SK-N-SH (cell line): ENCODE data around the gene COL5A1.

ENCODE experiments used
- CTCF ChIP-seq: fragments of 200-600 bp; sonication (generic); IDR thresholded peaks from 2 replicates; pipeline ENCODE4 v1.6.1; 2017; ENCODE audit warnings: antibody characterized with exemption, mild to moderate bottlenecking, moderate library complexity
- EP300 ChIP-seq, 2 experiments: IDR thresholded peaks; 2 replicates each; pipeline versions ENCODE4 v1.4.0 to v1.6.1; 2012; ENCODE audit warnings: borderline replicate concordance in 1 of 2, low read depth in 1 of 2, low read length in 1 of 2
- GABPA ChIP-seq: IDR thresholded peaks from 2 replicates; pipeline ENCODE4 v1.4.0; 2012; ENCODE audit warnings: low read depth, mild to moderate bottlenecking
- JUND ChIP-seq: IDR thresholded peaks from 2 replicates; pipeline ENCODE4 v1.4.0; 2012
- MAX ChIP-seq: IDR thresholded peaks from 2 replicates; pipeline ENCODE4 v1.4.0; 2012; ENCODE audit warnings: low read depth
- REST ChIP-seq: IDR thresholded peaks from 2 replicates; pipeline ENCODE4 v1.6.1; 2012; ENCODE audit warnings: mild to moderate bottlenecking, low read depth, low read length, moderate library complexity
- SMC3 ChIP-seq: IDR thresholded peaks from 2 replicates; pipeline ENCODE4 v1.6.1; 2012; ENCODE audit warnings: low read depth, low read length, improper control_type of control experiment
- USF2 ChIP-seq: fragments of 150-350 bp; IDR thresholded peaks from 2 replicates; pipeline ENCODE4 v1.6.1; 2017; ENCODE audit warnings: antibody characterized with exemption, low read length, low read depth, borderline replicate concordance

- no peak for TF ChIP-seq CTCF
- no peak for TF ChIP-seq USF2
- no peak for TF ChIP-seq GABPA
- TF ChIP-seq MAX = no peak
- TF ChIP-seq REST = no peak
- TF ChIP-seq EP300 (IDR thresholded peaks at IDR 0.05; ENCODE audit: borderline replicate concordance in 1 of 2, low read depth in 1 of 2, low read length in 1 of 2) = no peak
- TF ChIP-seq JUND = no peak
- no peak for TF ChIP-seq SMC3
Observed at GRCh38 chr9:134634176-134634575, 7.4 kb upstream of the COL5A1 start.
